GM23338 (cell line): ENCODE measurements around the gene TNNI2. TPM values are rescaled to one million over a fixed set of nuclear protein-coding genes. Genes with fewer than 3 reads are reported as not detected.

ENCODE experiments used
- ATAC-seq: fragments of 200-7000 bp; cut with Tn5 transposase; 3 replicates; pipeline ENCODE4 v1.9.1; 2020
- DNase-seq: peaks from one replicate; pipeline ENCODE4 v3.0.0-alpha.2; 2015; ENCODE audit warnings: low spot score
- H2AFZ ChIP-seq: fragments of 200-600 bp; sonication (generic); 2 replicates; pipeline ENCODE4 v1.8.0; 2016; ENCODE audit warnings: antibody characterized with exemption, mild to moderate bottlenecking, moderate library complexity
- H3F3A ChIP-seq: fragments of 200-600 bp; sonication (generic); replicated peaks from 2 replicates; pipeline ENCODE4 v1.8.0; 2017; ENCODE audit warnings: antibody characterized with exemption, mixed run types, low read depth
- H3K27ac ChIP-seq: fragments of 200-600 bp; sonication (generic); 2 replicates; pipeline ENCODE4 v1.6.1; 2016; ENCODE audit warnings: low read depth
- H3K27me3 ChIP-seq: fragments of 200-600 bp; sonication (generic); 2 replicates; pipeline ENCODE4 v1.8.0; 2016; ENCODE audit warnings: mild to moderate bottlenecking, mixed run types, moderate library complexity; ENCODE audit not compliant: insufficient read depth
- H3K36me3 ChIP-seq: fragments of 200-600 bp; sonication (generic); 2 replicates; pipeline ENCODE4 v1.8.0; 2016; ENCODE audit warnings: mild to moderate bottlenecking; ENCODE audit not compliant: insufficient read depth
- H3K4me1 ChIP-seq: fragments of 200-600 bp; sonication (generic); 2 replicates; pipeline ENCODE4 v1.8.0; 2016; ENCODE audit warnings: mild to moderate bottlenecking, moderate library complexity; ENCODE audit not compliant: insufficient read depth
- H3K4me2 ChIP-seq: fragments of 200-600 bp; sonication (generic); 2 replicates; pipeline ENCODE4 v1.7.1; 2017; ENCODE audit warnings: mixed run types
- H3K4me3 ChIP-seq: fragments of 200-600 bp; sonication (generic); 2 replicates; pipeline ENCODE4 v1.6.1; 2016; ENCODE audit warnings: mixed run types
- H3K79me2 ChIP-seq: fragments of 200-600 bp; sonication (generic); replicated peaks from 2 replicates; pipeline ENCODE4 v1.8.0; 2017; ENCODE audit warnings: mild to moderate bottlenecking; ENCODE audit not compliant: insufficient read depth
- H3K9me2 ChIP-seq: fragments of 200-600 bp; sonication (generic); 2 replicates; pipeline ENCODE4 v1.8.0; 2017; ENCODE audit not compliant: insufficient read depth
- H4K20me1 ChIP-seq: fragments of 200-600 bp; sonication (generic); replicated peaks from 2 replicates; pipeline ENCODE4 v1.8.0; 2017; ENCODE audit warnings: mild to moderate bottlenecking; ENCODE audit not compliant: insufficient read depth
- H3K27ac Mint-ChIP-seq: 2 replicates; pipeline ENCODE4 v1.8.0; 2020; ENCODE audit warnings: inconsistent platforms, mild to moderate bottlenecking, moderate library complexity, mixed read lengths
- H3K27me3 Mint-ChIP-seq: 3 replicates; pipeline ENCODE4 v1.8.0; 2022; ENCODE audit warnings: low read depth, mild to moderate bottlenecking, moderate library complexity, mixed read lengths, inconsistent platforms; ENCODE audit not compliant: insufficient read depth, poor library complexity
- H3K36me3 Mint-ChIP-seq: 3 replicates; pipeline ENCODE4 v1.8.0; 2021; ENCODE audit warnings: low read depth, mild to moderate bottlenecking, inconsistent platforms, moderate library complexity, mixed read lengths
- H3K4me1 Mint-ChIP-seq: 3 replicates; pipeline ENCODE4 v1.8.0; 2020; ENCODE audit warnings: mild to moderate bottlenecking, inconsistent platforms, mixed read lengths
- H3K4me3 Mint-ChIP-seq: 3 replicates; pipeline ENCODE4 v1.8.0; 2021; ENCODE audit warnings: moderate library complexity, mild to moderate bottlenecking, inconsistent platforms, mixed read lengths
- H3K9me3 Mint-ChIP-seq: 3 replicates; pipeline ENCODE4 v1.8.0; 2020; ENCODE audit warnings: moderate library complexity, mild to moderate bottlenecking, inconsistent platforms, mixed read lengths
- EZH2 ChIP-seq: fragments of 200-600 bp; sonication (generic); IDR thresholded peaks from one replicate; pipeline ENCODE4 v1.8.0; 2017; ENCODE audit warnings: antibody characterized with exemption, mild to moderate bottlenecking, low read depth; ENCODE audit not compliant: unreplicated experiment
- EZH2phosphoT487 ChIP-seq: fragments of 200-600 bp; sonication (generic); IDR thresholded peaks from one replicate; pipeline ENCODE4 v1.8.1; 2018; ENCODE audit warnings: antibody characterized with exemption; ENCODE audit not compliant: unreplicated experiment
- JUNB ChIP-seq: IDR thresholded peaks from one replicate; pipeline ENCODE4 v1.6.1; 2016; ENCODE audit warnings: antibody characterized with exemption; ENCODE audit not compliant: unreplicated experiment
- NANOG ChIP-seq: IDR thresholded peaks from 2 replicates; pipeline ENCODE4 v1.6.1; 2016; ENCODE audit warnings: antibody characterized with exemption, borderline replicate concordance
- STAT1 ChIP-seq: IDR thresholded peaks from one replicate; pipeline ENCODE4 v1.6.1; 2016; ENCODE audit warnings: antibody characterized with exemption; ENCODE audit not compliant: unreplicated experiment
- ZNF114 ChIP-seq: fragments of 250-450 bp; sonication (Bioruptor Pico); IDR thresholded peaks from 2 replicates; pipeline ENCODE4 v1.5.0; 2020; ENCODE audit warnings: mild to moderate bottlenecking, moderate library complexity
- ZNF462 ChIP-seq: fragments of 250-450 bp; sonication (Bioruptor Pico); IDR thresholded peaks from 2 replicates; pipeline ENCODE4 v1.5.0; 2020; ENCODE audit warnings: mild to moderate bottlenecking, moderate library complexity
- polyA plus RNA-seq: library from polyadenylated mRNA; unstranded; fragments of >200 nt; fragmentation: Nextera tagmentation; extraction: Ambion mirVana; gene quantifications from 2 replicates; pipeline ENCODE4 v1.2.1, GENCODE V29; 2016
- total RNA-seq: library from RNA; depleted of rRNA; stranded (reverse); fragments of >200 nt; shearing (Covaris generic); gene quantifications from 2 replicates; pipeline ENCODE4 v1.2.3, GENCODE V29; 2014
- TF ChIP-seq, protein P1 (sequence below): IDR thresholded peaks from one replicate; pipeline ENCODE4 v1.6.1; 2018; ENCODE audit warnings: antibody characterized with exemption; ENCODE audit not compliant: unreplicated experiment

TNNI2 gene
- total and polyA plus RNA-seq, 2 experiments from 2014 or later: not detected

DNA sequence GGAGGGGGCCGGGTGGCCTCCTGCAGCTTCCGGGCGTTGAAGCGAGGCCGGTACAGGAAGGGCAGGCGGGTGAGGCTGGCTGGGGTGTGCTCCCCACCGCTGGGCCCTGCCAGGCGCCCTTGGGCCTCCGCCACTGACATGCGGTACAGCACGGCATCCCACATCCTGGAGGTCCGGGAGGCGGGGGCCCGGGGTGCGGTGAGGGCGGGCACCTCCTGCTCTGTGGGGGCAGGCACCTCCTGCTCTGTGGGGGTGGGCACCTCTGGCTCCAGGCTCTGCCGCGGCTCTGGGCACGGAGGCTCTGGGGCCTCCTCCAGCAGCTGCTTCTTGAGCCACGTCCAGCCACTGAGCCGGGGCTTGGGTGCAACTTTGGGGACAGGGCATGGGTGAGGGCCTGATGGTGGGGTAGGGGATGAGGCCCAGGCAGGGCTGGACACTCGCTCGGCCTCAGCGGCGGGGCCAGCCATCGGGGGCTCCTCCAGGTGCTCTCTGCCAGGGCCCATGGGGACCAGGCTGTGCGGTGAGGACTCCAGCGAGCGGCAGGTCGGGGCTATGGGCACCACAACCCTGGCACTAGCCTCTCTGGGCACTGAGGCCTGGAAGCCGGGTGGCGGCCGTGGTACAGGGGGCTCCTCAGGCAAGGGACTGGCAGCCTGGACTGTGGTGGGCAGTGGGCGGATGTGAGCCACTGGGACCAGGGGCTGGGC is 50.6 kb downstream of the TNNI2 start:
- H3K9me3 Mint-ChIP-seq: no peaks in the 10 kb centered on the region
- H3K4me1 ChIP-seq: no peaks in the 10 kb centered on the region
- H3K36me3 ChIP-seq: no peaks in the 10 kb centered on the region
- no peak overlapping the region for H3K27ac Mint-ChIP-seq
- no peaks in the 10 kb centered on the region for H3K79me2 ChIP-seq
- ATAC-seq (no peak), DNase-seq (no peak)
- H2AFZ ChIP-seq: no peak overlapping the region
- H3K9me2 ChIP-seq: no peaks in the 10 kb centered on the region
- TF ChIP-seq, protein P1, sequence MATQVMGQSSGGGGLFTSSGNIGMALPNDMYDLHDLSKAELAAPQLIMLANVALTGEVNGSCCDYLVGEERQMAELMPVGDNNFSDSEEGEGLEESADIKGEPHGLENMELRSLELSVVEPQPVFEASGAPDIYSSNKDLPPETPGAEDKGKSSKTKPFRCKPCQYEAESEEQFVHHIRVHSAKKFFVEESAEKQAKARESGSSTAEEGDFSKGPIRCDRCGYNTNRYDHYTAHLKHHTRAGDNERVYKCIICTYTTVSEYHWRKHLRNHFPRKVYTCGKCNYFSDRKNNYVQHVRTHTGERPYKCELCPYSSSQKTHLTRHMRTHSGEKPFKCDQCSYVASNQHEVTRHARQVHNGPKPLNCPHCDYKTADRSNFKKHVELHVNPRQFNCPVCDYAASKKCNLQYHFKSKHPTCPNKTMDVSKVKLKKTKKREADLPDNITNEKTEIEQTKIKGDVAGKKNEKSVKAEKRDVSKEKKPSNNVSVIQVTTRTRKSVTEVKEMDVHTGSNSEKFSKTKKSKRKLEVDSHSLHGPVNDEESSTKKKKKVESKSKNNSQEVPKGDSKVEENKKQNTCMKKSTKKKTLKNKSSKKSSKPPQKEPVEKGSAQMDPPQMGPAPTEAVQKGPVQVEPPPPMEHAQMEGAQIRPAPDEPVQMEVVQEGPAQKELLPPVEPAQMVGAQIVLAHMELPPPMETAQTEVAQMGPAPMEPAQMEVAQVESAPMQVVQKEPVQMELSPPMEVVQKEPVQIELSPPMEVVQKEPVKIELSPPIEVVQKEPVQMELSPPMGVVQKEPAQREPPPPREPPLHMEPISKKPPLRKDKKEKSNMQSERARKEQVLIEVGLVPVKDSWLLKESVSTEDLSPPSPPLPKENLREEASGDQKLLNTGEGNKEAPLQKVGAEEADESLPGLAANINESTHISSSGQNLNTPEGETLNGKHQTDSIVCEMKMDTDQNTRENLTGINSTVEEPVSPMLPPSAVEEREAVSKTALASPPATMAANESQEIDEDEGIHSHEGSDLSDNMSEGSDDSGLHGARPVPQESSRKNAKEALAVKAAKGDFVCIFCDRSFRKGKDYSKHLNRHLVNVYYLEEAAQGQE: no peak
- H3K4me3 Mint-ChIP-seq: no peak overlapping the region
- H3K4me3 ChIP-seq: no peak overlapping the region
- H3K27me3 ChIP-seq: no peaks in the 10 kb centered on the region
- no peaks in the 10 kb centered on the region for H3F3A ChIP-seq
- H3K4me2 ChIP-seq: no peak overlapping the region
- no peaks in the 10 kb centered on the region for H3K4me1 Mint-ChIP-seq
- H3K27ac ChIP-seq: no peak overlapping the region
- H4K20me1 ChIP-seq: no peaks in the 10 kb centered on the region
- H3K36me3 Mint-ChIP-seq: no peaks in the 10 kb centered on the region
- H3K27me3 Mint-ChIP-seq: peaks cover 7% of the 10 kb centered on the region

DNA sequence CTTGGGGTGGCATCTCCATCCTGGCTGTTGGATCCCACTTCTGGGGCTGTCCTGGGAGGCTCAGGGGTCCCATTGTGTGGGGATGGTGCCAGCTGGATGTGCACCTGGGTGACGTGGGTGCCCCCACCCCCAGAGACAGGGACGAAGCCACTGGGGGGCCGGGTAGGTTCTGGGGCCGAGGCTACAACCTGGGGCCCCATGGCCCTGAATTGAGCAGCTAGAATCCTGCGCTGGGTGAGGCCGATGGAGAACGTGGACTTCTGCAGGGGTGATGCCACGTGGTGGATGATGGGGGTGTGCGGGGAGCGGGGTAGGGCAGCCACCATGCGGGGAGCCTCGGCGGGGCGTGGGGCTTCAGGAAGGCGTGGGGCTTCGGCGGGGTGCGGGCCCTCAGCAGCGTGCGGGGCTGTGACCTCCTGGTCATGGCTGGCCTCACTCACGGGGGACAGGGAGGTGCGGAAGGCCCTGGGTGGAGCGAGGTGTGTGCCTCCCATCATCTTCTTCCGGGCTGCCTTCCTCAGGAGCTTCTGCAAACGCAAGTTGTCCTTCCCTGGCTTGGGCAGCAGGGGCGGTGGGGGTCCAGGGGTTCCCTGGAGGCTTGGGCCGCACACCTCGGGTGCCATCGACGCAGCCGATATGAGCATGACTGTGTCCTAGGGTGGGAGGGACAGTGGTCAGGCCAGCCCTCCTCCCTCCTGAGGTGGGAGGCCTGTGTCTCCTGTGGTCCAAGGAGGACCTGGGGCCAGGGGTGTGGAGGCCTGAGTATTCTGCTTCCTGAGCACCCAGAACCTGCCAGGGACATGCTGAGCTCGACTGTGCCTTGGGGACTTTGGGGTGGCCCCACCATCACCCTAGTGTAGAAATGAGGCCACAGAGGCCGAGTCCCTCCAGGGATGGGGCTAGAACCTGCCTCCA is 51.4 kb downstream of the TNNI2 start:
- no peaks in the 10 kb centered on the region for H3K9me3 Mint-ChIP-seq
- ATAC-seq: no peak
- no peaks in the 10 kb centered on the region for H4K20me1 ChIP-seq
- no peak overlapping the region for H2AFZ ChIP-seq
- H3K27me3 ChIP-seq: no peaks in the 10 kb centered on the region
- H3K27ac ChIP-seq: no peak overlapping the region
- H3K4me2 ChIP-seq: no peak overlapping the region
- no peaks in the 10 kb centered on the region for H3K79me2 ChIP-seq
- no peaks in the 10 kb centered on the region for H3K4me1 Mint-ChIP-seq
- no peaks in the 10 kb centered on the region for H3K4me1 ChIP-seq
- no peaks in the 10 kb centered on the region for H3K9me2 ChIP-seq
- no peaks in the 10 kb centered on the region for H3K36me3 Mint-ChIP-seq
- no peaks in the 10 kb centered on the region for H3K36me3 ChIP-seq
- no peak overlapping the region for H3K4me3 Mint-ChIP-seq
- H3K27ac Mint-ChIP-seq: no peak overlapping the region
- peaks cover 10% of the 10 kb centered on the region for H3K27me3 Mint-ChIP-seq
- H3F3A ChIP-seq: no peaks in the 10 kb centered on the region
- no peak overlapping the region for H3K4me3 ChIP-seq
- no peak for DNase-seq
- TF ChIP-seq NANOG (no peak), EZH2phosphoT487 (no peak), JUNB (no peak), ZNF114 (CRISPR knock-in tag) (no peak), STAT1 (no peak), ZNF462 (CRISPR knock-in tag) (no peak), EZH2 (no peak)
